Panc1 (cell line): ENCODE data around the gene PBX2. TPM values are rescaled to one million over a fixed set of nuclear protein-coding genes. Genes with fewer than 3 reads are reported as not detected.
A peak's percentile ranks its signal among the peaks of the same experiment; 100 is the strongest.

Experiments used
- ATAC-seq: fragments of 200-7000 bp; cut with Tn5 transposase; 2 replicates; pipeline ENCODE4 v1.9.1; 2020; ENCODE audit warnings: mild to moderate bottlenecking, moderate library complexity
- BruUV-seq: library from RNA; stranded (reverse); fragments of 400-500 nt; replicated peaks from 2 replicates; lab custom pipeline; 2021; lab: Mats Ljungman, UMichigan
- CTCF ChIA-PET: fragments of 300-600 bp; sonication (Branson Sonifier 250); formaldehyde crosslinking; loops from one replicate; lab custom pipeline; 2022; ENCODE audit warnings: antibody characterized with exemption; lab: Charles Lee
- POLR2A ChIA-PET: fragments of 300-600 bp; sonication (Branson Sonifier 250); formaldehyde crosslinking; loops from one replicate; lab custom pipeline; 2022; ENCODE audit warnings: antibody characterized with exemption; lab: Charles Lee
- DNase-seq: peaks from one replicate; pipeline ENCODE4 v3.0.0-alpha.2; 2010; ENCODE audit warnings: low read depth, low spot score
- H3K27ac ChIP-seq: 2 replicates; pipeline ENCODE4 v1.5.1; 2011; ENCODE audit warnings: mild to moderate bottlenecking, low read length, inconsistent platforms
- H3K27me3 ChIP-seq: fragments of 200-500 bp; sonication (Bioruptor generic); 2 replicates; pipeline ENCODE4 v1.6.0; 2014; ENCODE audit warnings: low read length, inconsistent platforms; ENCODE audit not compliant: control insufficient read depth, insufficient read depth
- H3K36me3 ChIP-seq: fragments of 200-500 bp; sonication (Bioruptor generic); 2 replicates; pipeline ENCODE4 v1.5.1; 2014; ENCODE audit warnings: inconsistent platforms, mild to moderate bottlenecking, low read length, moderate library complexity; ENCODE audit not compliant: control insufficient read depth, insufficient read depth
- H3K4me1 ChIP-seq: 2 replicates; pipeline ENCODE4 v1.5.1; 2011; ENCODE audit warnings: inconsistent platforms, mild to moderate bottlenecking, low read length, moderate library complexity; ENCODE audit not compliant: control insufficient read depth, insufficient read depth
- H3K4me3 ChIP-seq, 2 experiments: 2 replicates each; pipeline ENCODE4 v1.5.1; 2011 to 2012; ENCODE audit warnings: low read depth in 2 of 2, low read length in 2 of 2, mild to moderate bottlenecking in 2 of 2, inconsistent platforms in 1 of 2, moderate library complexity in 1 of 2
- H3K9me3 ChIP-seq: fragments of 200-500 bp; sonication (Bioruptor generic); 2 replicates; pipeline ENCODE4 v1.5.1; 2014; ENCODE audit warnings: low read depth, mild to moderate bottlenecking, inconsistent platforms, low read length, moderate library complexity; ENCODE audit not compliant: control insufficient read depth, insufficient read depth
- CTCF ChIP-seq: fragments of 450-650 bp; IDR thresholded peaks from 2 replicates; pipeline ENCODE4 v1.5.1; 2017; ENCODE audit warnings: mild to moderate bottlenecking
- POLR2AphosphoS5 ChIP-seq: IDR thresholded peaks from 2 replicates; pipeline ENCODE4 v1.6.1; 2012; ENCODE audit warnings: mild to moderate bottlenecking, low read depth, low read length, moderate library complexity
- SIN3A ChIP-seq: IDR thresholded peaks from 2 replicates; pipeline ENCODE4 v1.6.1; 2012; ENCODE audit warnings: low read depth, mild to moderate bottlenecking, low read length, moderate library complexity, borderline replicate concordance; ENCODE audit not compliant: insufficient read depth
- TCF7L2 ChIP-seq: IDR thresholded peaks from 2 replicates; pipeline ENCODE4 v1.6.1; 2011; ENCODE audit warnings: mild to moderate bottlenecking, low read depth, low read length, inconsistent platforms
- in situ Hi-C: cut with HindIII; loops from 2 replicates; pipeline ENCODE4 v1.10.0; 2016; ENCODE audit warnings: low sequenced_read_pairs, low pct_unique_long_range_greater_than_20kb
- intact Hi-C: fragments of 100-400 bp; cut with micrococcal nuclease; formaldehyde crosslinking; loops from one replicate; pipeline ENCODE4 v1.10.0; 2022; ENCODE audit not compliant: unreplicated experiment
- total RNA-seq: library from RNA; stranded (reverse); gene quantifications from one replicate; pipeline ENCODE4 v1.2.1, GENCODE V29; 2021; ENCODE audit not compliant: unreplicated experiment
- TF ChIP-seq, protein P1 (sequence below), 2 experiments: IDR thresholded peaks; 2 replicates each; pipeline ENCODE4 v1.6.1; 2011 to 2012; ENCODE audit warnings: low read depth in 2 of 2, control low read depth in 1 of 2, low read length in 1 of 2, mild to moderate bottlenecking in 1 of 2, moderate library complexity in 1 of 2; ENCODE audit not compliant: insufficient read depth in 1 of 2

PBX2 gene
- total RNA-seq, 1 experiment from 2014 or later: 76.2 TPM

DNA sequence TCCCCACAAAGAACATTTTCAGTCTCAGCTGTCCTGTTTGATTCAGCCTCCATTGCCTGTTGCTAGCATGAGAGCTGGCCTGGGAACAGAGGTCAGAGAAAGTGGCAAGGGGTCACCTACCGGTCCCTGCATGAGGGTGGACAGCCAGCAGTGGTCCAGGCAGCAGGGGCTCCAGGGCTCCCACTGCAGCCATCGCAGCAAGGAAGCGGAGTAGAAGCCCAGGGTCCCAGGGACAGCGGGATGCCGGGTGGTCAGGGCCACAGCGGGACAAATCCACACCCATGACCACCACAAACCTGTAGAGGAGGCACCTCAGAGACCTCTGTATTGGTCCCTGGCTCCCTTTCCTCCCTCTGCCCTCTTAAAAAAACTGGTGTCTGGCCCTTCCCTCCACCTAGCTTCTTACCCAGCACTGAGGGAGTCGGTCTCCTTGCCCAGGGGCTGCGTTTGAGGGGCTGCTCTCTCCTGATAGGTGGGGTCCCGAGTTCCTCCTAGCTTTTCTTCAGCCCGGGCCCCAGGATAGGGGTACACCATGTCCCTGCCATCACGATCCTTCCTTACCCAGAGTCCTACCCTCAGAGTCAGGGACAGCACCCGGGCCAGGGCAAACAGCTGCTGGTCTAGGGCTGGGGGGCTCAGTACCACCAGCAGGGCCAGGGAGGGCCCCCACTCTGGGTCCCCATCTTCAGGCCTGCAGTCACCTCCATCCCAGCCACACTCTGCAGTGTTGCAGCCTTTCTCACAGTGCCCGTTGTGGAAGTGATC, 10.9 kb upstream of the PBX2 start:
- DNase-seq (no peak), ATAC-seq (no peak)
- TF ChIP-seq POLR2AphosphoS5: no peak
- peaks cover 10% of the 10 kb centered on the region for H3K4me1 ChIP-seq
- in situ Hi-C loops: no loop called here
- H3K36me3 ChIP-seq: no peaks in the 10 kb centered on the region
- CTCF ChIA-PET: interaction anchor here (0.5 kb wide), 1 partner anchor 98 kb away, joined by 7 read pairs; no protein-coding TSS in a partner anchor
- no peak overlapping the region for H3K4me3 ChIP-seq
- no peak overlapping the region for H3K27ac ChIP-seq
- H3K27me3 ChIP-seq: no peaks in the 10 kb centered on the region
- no TSS peak for BruUV-seq
- POLR2A ChIA-PET: no interaction called here
- intact Hi-C loops: no loop called here
- no peaks in the 10 kb centered on the region for H3K9me3 ChIP-seq

DNA sequence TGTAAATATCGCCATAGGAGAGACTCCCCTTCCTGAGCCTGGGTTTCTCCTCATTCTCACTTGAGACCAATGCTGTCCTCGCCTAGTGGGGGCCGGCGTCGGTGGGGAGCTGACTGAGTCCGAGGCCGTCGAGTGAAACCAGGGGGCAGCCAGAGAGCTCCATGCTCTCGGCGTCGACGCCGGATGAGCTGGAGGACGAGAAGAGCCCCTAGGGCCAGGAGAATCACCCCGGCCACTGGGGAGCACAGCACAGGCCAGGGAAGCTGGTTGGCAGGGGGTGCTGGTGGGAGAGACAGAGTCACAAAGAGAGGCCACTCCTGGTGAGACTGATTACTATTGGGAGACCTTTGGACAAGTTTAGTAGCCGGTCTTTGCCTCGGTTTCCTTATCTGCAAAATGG, 8.9 kb upstream of the PBX2 start:
- intact Hi-C loops (loop anchor here (10.0 kb wide), 1 partner anchor 84 kb away; no protein-coding TSS in a partner anchor), in situ Hi-C loops (no loop called here)
- ATAC-seq (no peak), DNase-seq (no peak)
- BruUV-seq: no TSS peak
- TF ChIP-seq TCF7L2 (no peak), SIN3A (no peak), POLR2AphosphoS5 (no peak), CTCF (no peak)
- TF ChIP-seq, protein P1, sequence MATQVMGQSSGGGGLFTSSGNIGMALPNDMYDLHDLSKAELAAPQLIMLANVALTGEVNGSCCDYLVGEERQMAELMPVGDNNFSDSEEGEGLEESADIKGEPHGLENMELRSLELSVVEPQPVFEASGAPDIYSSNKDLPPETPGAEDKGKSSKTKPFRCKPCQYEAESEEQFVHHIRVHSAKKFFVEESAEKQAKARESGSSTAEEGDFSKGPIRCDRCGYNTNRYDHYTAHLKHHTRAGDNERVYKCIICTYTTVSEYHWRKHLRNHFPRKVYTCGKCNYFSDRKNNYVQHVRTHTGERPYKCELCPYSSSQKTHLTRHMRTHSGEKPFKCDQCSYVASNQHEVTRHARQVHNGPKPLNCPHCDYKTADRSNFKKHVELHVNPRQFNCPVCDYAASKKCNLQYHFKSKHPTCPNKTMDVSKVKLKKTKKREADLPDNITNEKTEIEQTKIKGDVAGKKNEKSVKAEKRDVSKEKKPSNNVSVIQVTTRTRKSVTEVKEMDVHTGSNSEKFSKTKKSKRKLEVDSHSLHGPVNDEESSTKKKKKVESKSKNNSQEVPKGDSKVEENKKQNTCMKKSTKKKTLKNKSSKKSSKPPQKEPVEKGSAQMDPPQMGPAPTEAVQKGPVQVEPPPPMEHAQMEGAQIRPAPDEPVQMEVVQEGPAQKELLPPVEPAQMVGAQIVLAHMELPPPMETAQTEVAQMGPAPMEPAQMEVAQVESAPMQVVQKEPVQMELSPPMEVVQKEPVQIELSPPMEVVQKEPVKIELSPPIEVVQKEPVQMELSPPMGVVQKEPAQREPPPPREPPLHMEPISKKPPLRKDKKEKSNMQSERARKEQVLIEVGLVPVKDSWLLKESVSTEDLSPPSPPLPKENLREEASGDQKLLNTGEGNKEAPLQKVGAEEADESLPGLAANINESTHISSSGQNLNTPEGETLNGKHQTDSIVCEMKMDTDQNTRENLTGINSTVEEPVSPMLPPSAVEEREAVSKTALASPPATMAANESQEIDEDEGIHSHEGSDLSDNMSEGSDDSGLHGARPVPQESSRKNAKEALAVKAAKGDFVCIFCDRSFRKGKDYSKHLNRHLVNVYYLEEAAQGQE (IDR thresholded peaks at IDR 0.05; ENCODE audit: insufficient read depth in 1 of 2, low read depth in 2 of 2, low read length in 1 of 2): no peak
- H3K27me3 ChIP-seq: no peaks in the 10 kb centered on the region
- peaks cover 16% of the 10 kb centered on the region for H3K4me1 ChIP-seq
- H3K27ac ChIP-seq: no peak overlapping the region
- ChIA-PET POLR2A (no interaction called here), CTCF (no interaction called here)
- no peaks in the 10 kb centered on the region for H3K9me3 ChIP-seq
- no peaks in the 10 kb centered on the region for H3K36me3 ChIP-seq
- no peak overlapping the region for H3K4me3 ChIP-seq

GRCh38 chr6:32198345-32198696, 8.3 kb upstream of the PBX2 start:
- H3K4me1 ChIP-seq: peaks cover 16% of the 10 kb centered on the region
- DNase-seq (no peak), ATAC-seq (no peak)
- no TSS peak for BruUV-seq
- ChIA-PET CTCF (interaction anchor here (0.6 kb wide), 1 partner anchor 822 kb away, joined by 3 read pairs; no protein-coding TSS in a partner anchor), POLR2A (no interaction called here)
- H3K36me3 ChIP-seq: no peaks in the 10 kb centered on the region
- in situ Hi-C loops: no loop called here
- H3K27me3 ChIP-seq: no peaks in the 10 kb centered on the region
- H3K4me3 ChIP-seq: no peak overlapping the region
- H3K27ac ChIP-seq: peak overlapping the region; percentile 20; the same call in 1 of the 2 replicates
- TF ChIP-seq CTCF: no peak
- TF ChIP-seq SIN3A: no peak
- TF ChIP-seq POLR2AphosphoS5: no peak
- TF ChIP-seq, protein P1 (IDR thresholded peaks at IDR 0.05; ENCODE audit: insufficient read depth in 1 of 2, low read depth in 2 of 2, low read length in 1 of 2): no peak
- no peak for TF ChIP-seq TCF7L2
- H3K9me3 ChIP-seq: no peaks in the 10 kb centered on the region
- intact Hi-C loops: loop anchor here (10.0 kb wide), 1 partner anchor 84 kb away; no protein-coding TSS in a partner anchor
